ENCODE measurements around the gene HS6ST2.

The HS6ST2 gene

GRCh38 chrX:132809581-132809980 lies 148.8 kb downstream of the HS6ST2 start:
- H3K27ac ChIP-seq = no peak overlapping the region
- TF ChIP-seq FOXP2 (optimal IDR thresholded peaks at IDR 0.05; ENCODE audit: control extremely low read depth, extremely low read length, insufficient read depth) = no peak
- TF ChIP-seq POLR2AphosphoS5 (IDR thresholded peaks at IDR 0.05; ENCODE audit: borderline replicate concordance, low read depth, low read length) = no peak
- TF ChIP-seq EZH2 (IDR thresholded peaks at IDR 0.05) = no peak
- no peak for DNase-seq (ENCODE audit: low read depth, low spot score)
- H3K9ac ChIP-seq (ENCODE audit: insufficient read length) = no peak overlapping the region
- no peaks in the 10 kb centered on the region for H3K36me3 ChIP-seq (ENCODE audit: insufficient read depth, low read length)
- H3K9me3 ChIP-seq (ENCODE audit: low read depth, low read length) = no peaks in the 10 kb centered on the region
- H3K4me3 ChIP-seq = no peak overlapping the region

GRCh38 chrX:132807411-132808030 lies 150.9 kb downstream of the HS6ST2 start:
- Histone ChIP-seq H3K4me3 (no peak overlapping the region), H3K36me3 (ENCODE audit: insufficient read depth, low read length) (no peaks in the 10 kb centered on the region), H3K27ac (no peak overlapping the region), H3K9me3 (ENCODE audit: low read depth, low read length) (no peaks in the 10 kb centered on the region), H3K9ac (ENCODE audit: insufficient read length) (no peak overlapping the region)
- DNase-seq (ENCODE audit: low read depth, low spot score) = no peak
- TF ChIP-seq POLR2AphosphoS5 (IDR thresholded peaks at IDR 0.05; ENCODE audit: borderline replicate concordance, low read depth, low read length) = no peak
- TF ChIP-seq FOXP2 (optimal IDR thresholded peaks at IDR 0.05; ENCODE audit: control extremely low read depth, extremely low read length, insufficient read depth) = no peak
- no peak for TF ChIP-seq EZH2 (IDR thresholded peaks at IDR 0.05)

- Histone ChIP-seq H3K27ac (no peak overlapping the region), H3K9ac (ENCODE audit: insufficient read length) (no peak overlapping the region), H3K4me3 (no peak overlapping the region), H3K36me3 (ENCODE audit: insufficient read depth, low read length) (no peaks in the 10 kb centered on the region), H3K9me3 (ENCODE audit: low read depth, low read length) (no peaks in the 10 kb centered on the region)
- DNase-seq (ENCODE audit: low read depth, low spot score) = no peak
- no peak for TF ChIP-seq EZH2 (IDR thresholded peaks at IDR 0.05)
- no peak for TF ChIP-seq POLR2AphosphoS5 (IDR thresholded peaks at IDR 0.05; ENCODE audit: borderline replicate concordance, low read depth, low read length)
- no peak for TF ChIP-seq FOXP2 (optimal IDR thresholded peaks at IDR 0.05; ENCODE audit: control extremely low read depth, extremely low read length, insufficient read depth)
Measured at GRCh38 chrX:132802033-132802432, 156.4 kb downstream of the HS6ST2 start.

GRCh38 chrX:132795181-132795580 lies 163.2 kb downstream of the HS6ST2 start:
- no peak for DNase-seq (ENCODE audit: low read depth, low spot score)
- no peak overlapping the region for H3K4me3 ChIP-seq
- no peak for TF ChIP-seq FOXP2 (optimal IDR thresholded peaks at IDR 0.05; ENCODE audit: control extremely low read depth, extremely low read length, insufficient read depth)
- no peak for TF ChIP-seq EZH2 (IDR thresholded peaks at IDR 0.05)
- no peak for TF ChIP-seq POLR2AphosphoS5 (IDR thresholded peaks at IDR 0.05; ENCODE audit: borderline replicate concordance, low read depth, low read length)
- no peak overlapping the region for H3K9ac ChIP-seq (ENCODE audit: insufficient read length)
- no peaks in the 10 kb centered on the region for H3K9me3 ChIP-seq (ENCODE audit: low read depth, low read length)
- no peak overlapping the region for H3K27ac ChIP-seq
- no peaks in the 10 kb centered on the region for H3K36me3 ChIP-seq (ENCODE audit: insufficient read depth, low read length)

- no peaks in the 10 kb centered on the region for H3K9me3 ChIP-seq (ENCODE audit: low read depth, low read length)
- H3K27ac ChIP-seq = no peak overlapping the region
- DNase-seq (ENCODE audit: low read depth, low spot score) = no peak
- H3K4me3 ChIP-seq = no peak overlapping the region
- H3K36me3 ChIP-seq (ENCODE audit: insufficient read depth, low read length) = no peaks in the 10 kb centered on the region
- H3K9ac ChIP-seq (ENCODE audit: insufficient read length) = no peak overlapping the region
- TF ChIP-seq POLR2AphosphoS5 (IDR thresholded peaks at IDR 0.05; ENCODE audit: borderline replicate concordance, low read depth, low read length) (no peak), EZH2 (IDR thresholded peaks at IDR 0.05) (no peak), FOXP2 (optimal IDR thresholded peaks at IDR 0.05; ENCODE audit: control extremely low read depth, extremely low read length, insufficient read depth) (no peak)
Measured at GRCh38 chrX:132791714-132792113, 166.7 kb downstream of the HS6ST2 start.

GRCh38 chrX:132790329-132790728 lies 168.1 kb downstream of the HS6ST2 start:
- Histone ChIP-seq H3K27ac (no peak overlapping the region), H3K9ac (ENCODE audit: insufficient read length) (no peak overlapping the region), H3K36me3 (ENCODE audit: insufficient read depth, low read length) (no peaks in the 10 kb centered on the region), H3K4me3 (no peak overlapping the region), H3K9me3 (ENCODE audit: low read depth, low read length) (no peaks in the 10 kb centered on the region)
- TF ChIP-seq FOXP2 (optimal IDR thresholded peaks at IDR 0.05; ENCODE audit: control extremely low read depth, extremely low read length, insufficient read depth) (no peak), EZH2 (IDR thresholded peaks at IDR 0.05) (no peak), POLR2AphosphoS5 (IDR thresholded peaks at IDR 0.05; ENCODE audit: borderline replicate concordance, low read depth, low read length) (no peak)
- no peak for DNase-seq (ENCODE audit: low read depth, low spot score)

GRCh38 chrX:132786217-132786616 lies 172.2 kb downstream of the HS6ST2 start:
- H3K36me3 ChIP-seq (ENCODE audit: insufficient read depth, low read length) = no peaks in the 10 kb centered on the region
- H3K9me3 ChIP-seq (ENCODE audit: low read depth, low read length) = no peaks in the 10 kb centered on the region
- DNase-seq (ENCODE audit: low read depth, low spot score) = no peak
- H3K4me3 ChIP-seq = no peak overlapping the region
- no peak overlapping the region for H3K27ac ChIP-seq
- TF ChIP-seq EZH2 (IDR thresholded peaks at IDR 0.05) = no peak
- H3K9ac ChIP-seq (ENCODE audit: insufficient read length) = no peak overlapping the region

GRCh38 chrX:132778917-132779316 lies 179.5 kb downstream of the HS6ST2 start:
- Histone ChIP-seq H3K9me3 (ENCODE audit: low read depth, low read length) (no peaks in the 10 kb centered on the region), H3K27ac (no peak overlapping the region), H3K36me3 (ENCODE audit: insufficient read depth, low read length) (no peaks in the 10 kb centered on the region), H3K4me3 (no peak overlapping the region), H3K9ac (ENCODE audit: insufficient read length) (no peak overlapping the region)
- DNase-seq (ENCODE audit: low read depth, low spot score) = no peak
- no peak for TF ChIP-seq POLR2AphosphoS5 (IDR thresholded peaks at IDR 0.05; ENCODE audit: borderline replicate concordance, low read depth, low read length)
- no peak for TF ChIP-seq EZH2 (IDR thresholded peaks at IDR 0.05)
- no peak for TF ChIP-seq FOXP2 (optimal IDR thresholded peaks at IDR 0.05; ENCODE audit: control extremely low read depth, extremely low read length, insufficient read depth)

Measured in SK-N-MC (cell line).